Liver (tissue), 9 donors: ENCODE data around the gene TANC1. TPM values are rescaled to one million over a fixed set of nuclear protein-coding genes. Genes with fewer than 3 reads are reported as not detected.

Experiments used
- DNase-seq: peaks from one replicate; pipeline ENCODE4 v3.0.0-alpha.2; 2017; ENCODE audit warnings: low spot score
- H3K27ac ChIP-seq, 2 donors: one replicate each; pipeline ENCODE4 v1.7.0; 2013; ENCODE audit warnings: inconsistent platforms in 2 of 2, low read length in 2 of 2, control low read depth in 1 of 2, low read depth in 1 of 2, mild to moderate bottlenecking in 1 of 2
- H3K27me3 ChIP-seq, 4 donors: one replicate each; pipeline versions ENCODE4 v1.6.1 to v1.7.0; 2013; ENCODE audit warnings: low read length in 3 of 4, inconsistent platforms in 1 of 4, mild to moderate bottlenecking in 1 of 4, moderate library complexity in 1 of 4; ENCODE audit not compliant: control insufficient read depth in 4 of 4, insufficient read depth in 4 of 4
- H3K36me3 ChIP-seq, 4 donors: one replicate each; pipeline versions ENCODE4 v1.6.1 to v1.7.0; 2013; ENCODE audit warnings: low read length in 3 of 4, mild to moderate bottlenecking in 3 of 4, low read depth in 1 of 4, moderate library complexity in 1 of 4; ENCODE audit not compliant: control insufficient read depth in 4 of 4, insufficient read depth in 3 of 4
- H3K4me1 ChIP-seq, 4 donors: one replicate each; pipeline versions ENCODE4 v1.6.1 to v1.7.0; 2013; ENCODE audit warnings: low read length in 3 of 4, mild to moderate bottlenecking in 3 of 4, moderate library complexity in 1 of 4; ENCODE audit not compliant: control insufficient read depth in 4 of 4, insufficient read depth in 4 of 4
- H3K4me3 ChIP-seq, 3 donors: one replicate each; pipeline versions ENCODE4 v1.6.1 to v1.7.0; 2013; ENCODE audit warnings: low read length in 3 of 3, control low read depth in 1 of 3, low read depth in 1 of 3, mild to moderate bottlenecking in 1 of 3
- H3K9ac ChIP-seq, 2 donors: one replicate each; pipeline ENCODE4 v1.7.0; 2013; ENCODE audit warnings: low read length in 2 of 2, mild to moderate bottlenecking in 2 of 2, moderate library complexity in 2 of 2, control low read depth in 1 of 2, low read depth in 1 of 2
- H3K9me3 ChIP-seq, 4 donors: one replicate each; pipeline versions ENCODE4 v1.6.1 to v1.7.0; 2013; ENCODE audit warnings: low read length in 3 of 4; ENCODE audit not compliant: control insufficient read depth in 4 of 4
- ATF3 ChIP-seq: IDR thresholded peaks from 2 replicates; pipeline ENCODE4 v1.6.1; 2016; ENCODE audit warnings: antibody characterized with exemption
- CTCF ChIP-seq: fragments of 150-350 bp; IDR thresholded peaks from 2 replicates; pipeline ENCODE4 v1.5.1; 2017; ENCODE audit warnings: improper control_type of control experiment, low read depth, low read length; ENCODE audit not compliant: missing input control
- EGR1 ChIP-seq, 2 donors: IDR thresholded peaks; 2 replicates each; pipeline ENCODE4 v1.6.1; 2016 to 2018; ENCODE audit warnings: antibody characterized with exemption in 2 of 2, low read depth in 2 of 2
- FOXA1 ChIP-seq: IDR thresholded peaks from 2 replicates; pipeline ENCODE4 v1.6.1; 2016; ENCODE audit warnings: antibody characterized with exemption
- FOXA2 ChIP-seq: IDR thresholded peaks from 2 replicates; pipeline ENCODE4 v1.6.1; 2016; ENCODE audit warnings: antibody characterized with exemption
- GABPA ChIP-seq, 2 donors: IDR thresholded peaks in 1 of 2; conservative IDR thresholded peaks in 1 of 2; 2 replicates each; pipeline ENCODE4 v1.6.1; 2016; ENCODE audit warnings: antibody characterized with exemption in 2 of 2, mild to moderate bottlenecking in 1 of 2, moderate library complexity in 1 of 2
- HNF4A ChIP-seq, 2 donors: conservative IDR thresholded peaks; 2 replicates each; pipeline ENCODE4 v1.6.1; 2016; ENCODE audit warnings: antibody characterized with exemption in 2 of 2, mild to moderate bottlenecking in 2 of 2
- HNF4G ChIP-seq: IDR thresholded peaks from 2 replicates; pipeline ENCODE4 v1.6.1; 2016; ENCODE audit warnings: antibody characterized with exemption
- JUND ChIP-seq, 2 donors: IDR thresholded peaks; 2 replicates each; pipeline ENCODE4 v1.6.1; 2016; ENCODE audit warnings: antibody characterized with exemption in 2 of 2
- MAX ChIP-seq: IDR thresholded peaks from 2 replicates; pipeline ENCODE4 v1.6.1; 2016; ENCODE audit warnings: antibody characterized with exemption
- NR2F2 ChIP-seq: IDR thresholded peaks from 2 replicates; pipeline ENCODE4 v1.6.1; 2016; ENCODE audit warnings: antibody characterized with exemption
- RAD21 ChIP-seq, 2 donors: IDR thresholded peaks; 2 replicates each; pipeline ENCODE4 v1.6.1; 2016; ENCODE audit warnings: antibody characterized with exemption in 2 of 2, mild to moderate bottlenecking in 2 of 2
- RXRA ChIP-seq, 2 donors: IDR thresholded peaks; 2 replicates each; pipeline ENCODE4 v1.6.1; 2017 to 2018; ENCODE audit warnings: antibody characterized with exemption in 2 of 2, mild to moderate bottlenecking in 1 of 2
- SP1 ChIP-seq: IDR thresholded peaks from 2 replicates; pipeline ENCODE4 v1.6.1; 2018; ENCODE audit warnings: antibody characterized with exemption, mild to moderate bottlenecking
- YY1 ChIP-seq: IDR thresholded peaks from 2 replicates; pipeline ENCODE4 v1.6.1; 2016; ENCODE audit warnings: antibody characterized with exemption, mild to moderate bottlenecking
- ZBTB33 ChIP-seq: IDR thresholded peaks from 2 replicates; pipeline ENCODE4 v1.6.1; 2016; ENCODE audit warnings: antibody characterized with exemption
- WGBS: extraction: QIAGEN DNeasy Blood & Tissue Kit; methylation state at CpG from one replicate; pipeline ENCODE4 v1.1.7; 2013; 5-methylcytosine and 5-hydroxymethylcytosine counted together
- polyA plus RNA-seq, 2 donors: library from polyadenylated mRNA; stranded (reverse) in 1 of 2; unstranded in 1 of 2; fragments of 200-250 nt in 1 of 2; fragments of >200 nt in 1 of 2; fragmentation: Nextera tagmentation in 1 of 2; extraction: Ambion mirVana in 1 of 2; gene quantifications; one replicate each; pipeline versions ENCODE4 v1.2.1 to v1.2.3, GENCODE V29; 2013 to 2015
- total RNA-seq, 2 donors: library from RNA; depleted of rRNA; stranded (reverse); fragments of >200 nt; gene quantifications; one replicate each; pipeline ENCODE4 v1.2.3, GENCODE V29; 2014
- donor health status: healthy.
- donor health status: healthy.
- donor health status: healthy.
- donor health status: healthy.
- donor health status: healthy.

The TANC1 gene
- total and polyA plus RNA-seq, 4 donors, result 3.7 to 17.7 (median 5.2) TPM

- Histone ChIP-seq H3K4me1 (peaks cover 0 to 4% (median 0%) of the 10 kb centered on the region in 4 donors), H3K4me3 (no peak overlapping the region), H3K36me3 (no peaks in the 10 kb centered on the region), H3K27ac (peak overlapping the region in 1 of 2 donors; percentile 4), H3K9ac (no peak overlapping the region), H3K27me3 (no peaks in the 10 kb centered on the region), H3K9me3 (no peaks in the 10 kb centered on the region)
- peak; percentile 87 for DNase-seq
- TF ChIP-seq HNF4A (conservative IDR thresholded peaks at IDR 0.05) (no peak), CTCF (peak; percentile 90), FOXA2 (no peak), FOXA1 (no peak), HNF4G (no peak), ATF3 (no peak), YY1 (no peak), MAX (no peak), GABPA (IDR thresholded peaks at IDR 0.05 in 1 of 2, conservative IDR thresholded peaks at IDR 0.05 in 1 of 2) (no peak), NR2F2 (no peak), ZBTB33 (no peak), RXRA (IDR thresholded peaks at IDR 0.05) (no peak), SP1 (no peak), EGR1 (IDR thresholded peaks at IDR 0.05; ENCODE audit: low read depth in 2 of 2) (no peak), JUND (IDR thresholded peaks at IDR 0.05) (no peak), RAD21 (IDR thresholded peaks at IDR 0.05) (peak; percentile 98 to 99)
- 46% methylated on average over 11 of the region's 11 CpGs for WGBS
Measured at GRCh38 chr2:159118115-159118858, 149.8 kb downstream of the TANC1 start.

GRCh38 chr2:159118859-159119500, 150.5 kb downstream of the TANC1 start:
- no peaks in the 10 kb centered on the region for H3K27me3 ChIP-seq
- peak overlapping the region in 1 of 2 donors; percentile 5 for H3K9ac ChIP-seq
- no peaks in the 10 kb centered on the region for H3K36me3 ChIP-seq
- TF ChIP-seq SP1 (no peak), EGR1 (IDR thresholded peaks at IDR 0.05; ENCODE audit: low read depth in 2 of 2) (no peak)
- no peak for DNase-seq
- H3K4me1 ChIP-seq, result peaks cover 0 to 4% (median 0%) of the 10 kb centered on the region in 4 donors
- H3K9me3 ChIP-seq, result no peaks in the 10 kb centered on the region
- no peak overlapping the region for H3K4me3 ChIP-seq
- WGBS, result 77% methylated on average over 2 of the region's 2 CpGs
- peak overlapping the region in 1 of 2 donors; percentile 4 for H3K27ac ChIP-seq
